PFSK-1 (cell line): ENCODE measurements around the gene POU1F1.

Experiments used
- FOXP2 ChIP-seq: optimal IDR thresholded peaks from 2 replicates; pipeline ENCODE3; 2011; ENCODE audit warnings: borderline replicate concordance, control low read depth, inconsistent platforms; ENCODE audit not compliant: insufficient read depth; ENCODE audit errors: extremely low read length, extremely low read depth
- POLR2AphosphoS5 ChIP-seq: IDR thresholded peaks from 2 replicates; pipeline ENCODE4 v1.6.1; 2012; ENCODE audit warnings: low read depth, mild to moderate bottlenecking, control low read depth, low read length, moderate library complexity
- REST ChIP-seq, 2 experiments: IDR thresholded peaks; 2 replicates each; pipeline versions ENCODE4 v1.6.1 to v1.8.0; 2011 to 2012; ENCODE audit warnings: low read depth in 2 of 2, low read length in 2 of 2, control low read depth in 1 of 2, inconsistent platforms in 1 of 2, mild to moderate bottlenecking in 1 of 2, moderate library complexity in 1 of 2; ENCODE audit not compliant: insufficient read depth in 1 of 2
- SIN3A ChIP-seq: IDR thresholded peaks from 2 replicates; pipeline ENCODE4 v1.6.1; 2012; ENCODE audit warnings: mild to moderate bottlenecking, low read length, moderate library complexity, borderline replicate concordance; ENCODE audit not compliant: insufficient read depth
- TAF1 ChIP-seq: IDR thresholded peaks from 2 replicates; pipeline ENCODE4 v1.6.1; 2012; ENCODE audit warnings: low read length, control low read depth, borderline replicate concordance; ENCODE audit not compliant: insufficient read depth

Gene POU1F1

GRCh38 chr3:87288446-87288845 lies 12.1 kb upstream of the POU1F1 start:
- no peak for TF ChIP-seq REST (IDR thresholded peaks at IDR 0.05; ENCODE audit: insufficient read depth in 1 of 2, low read depth in 2 of 2, low read length in 2 of 2)

GRCh38 chr3:87287011-87287410 lies 10.6 kb upstream of the POU1F1 start:
- TF ChIP-seq SIN3A (no peak), TAF1 (no peak), POLR2AphosphoS5 (no peak), REST (IDR thresholded peaks at IDR 0.05; ENCODE audit: insufficient read depth in 1 of 2, low read depth in 2 of 2, low read length in 2 of 2) (no peak), FOXP2 (no peak)

GRCh38 chr3:87272718-87273341 lies 3.6 kb downstream of the POU1F1 start:
- TF ChIP-seq POLR2AphosphoS5 (no peak), TAF1 (no peak)

GRCh38 chr3:87270908-87271700 lies 5.3 kb downstream of the POU1F1 start:
- TF ChIP-seq SIN3A (no peak), REST (IDR thresholded peaks at IDR 0.05; ENCODE audit: insufficient read depth in 1 of 2, low read depth in 2 of 2, low read length in 2 of 2) (no peak), FOXP2 (no peak), POLR2AphosphoS5 (no peak), TAF1 (no peak)

GRCh38 chr3:87269723-87270122 lies 6.7 kb downstream of the POU1F1 start:
- TF ChIP-seq REST (IDR thresholded peaks at IDR 0.05; ENCODE audit: insufficient read depth in 1 of 2, low read depth in 2 of 2, low read length in 2 of 2) (no peak), TAF1 (no peak), POLR2AphosphoS5 (no peak), FOXP2 (no peak), SIN3A (no peak)
